Measurements from ENCODE around the gene HPSE.

GRCh38 chr4:83323136-83323535 lies 11.5 kb downstream of the HPSE start:
- TF ChIP-seq CTCF (IDR thresholded peaks at IDR 0.05; ENCODE audit: low read depth, low read length) (no peak), EZH2phosphoT487 (IDR thresholded peaks at IDR 0.05; ENCODE audit: low read depth) (no peak)

Measured in OCI-LY3 (cell line).